Measurements from ENCODE around the gene CLPTM1. TPM values are rescaled to one million over a fixed set of nuclear protein-coding genes. Genes with fewer than 3 reads are reported as not detected.

Gene CLPTM1
- total and polyA plus RNA-seq, 9 of the 15 experiments (the other 6 are each of a cell fraction or from before 2014, with no cell fraction given): 0.37 to 96.0 (median 27.5) TPM

DNA sequence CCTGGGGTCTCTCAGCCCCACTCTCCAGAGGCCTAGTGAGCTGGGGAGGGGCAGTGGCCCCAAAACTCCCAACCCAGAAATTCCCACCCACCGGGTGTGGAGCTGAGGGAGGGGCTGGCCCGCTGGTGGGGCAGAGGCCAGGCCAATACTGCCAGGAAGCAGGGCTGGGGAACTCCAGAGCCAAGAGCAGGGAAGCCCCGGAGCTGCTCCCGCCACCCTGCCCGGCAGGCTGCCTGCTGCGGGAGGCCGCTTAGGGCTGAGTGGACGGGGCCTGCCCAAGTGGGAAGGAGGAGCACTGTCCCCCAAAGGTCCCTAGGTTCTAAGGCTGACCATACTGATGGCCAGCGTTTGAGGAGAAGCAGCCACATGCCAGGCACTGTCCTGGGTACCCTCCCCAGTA lies 33.1 kb downstream of the CLPTM1 start:
- no peak overlapping the region for H2AFZ ChIP-seq (ENCODE audit: low read depth, low read length)
- POLR2A ChIA-PET: interaction anchor here (0.6 to 1.0 kb wide), 4 partner anchors 9 to 308 kb away, joined by 3 to 5 read pairs (median 3); partner anchors contain the start of gene APOE
- 90% methylated on average over 8 of the region's 9 CpGs for WGBS (ENCODE audit: insufficient coverage, low coverage, missing lambda C conversion rate)
- H3K36me3 ChIP-seq (ENCODE audit: control insufficient read depth, insufficient read depth, low read length): peaks cover 91% of the 10 kb centered on the region; the same call in 2 of the 3 replicates
- H3K27me3 ChIP-seq (ENCODE audit: control insufficient read depth in 2 of 2, insufficient read depth in 2 of 2, low read length in 2 of 2): no peaks in the 10 kb centered on the region
- H3K9ac ChIP-seq (ENCODE audit: insufficient read depth in 1 of 2, low read depth in 2 of 2, low read length in 2 of 2): peak overlapping the region in 1 of 2 experiments; percentile 27; a peak in 1 of 4 replicates
- BruUV-seq (replicated peaks): no TSS peak
- no peak for ATAC-seq
- in situ Hi-C loops (cut with MboI) (no loop called here), intact Hi-C loops (cut with micrococcal nuclease) (no loop called here)
- H3K9me3 ChIP-seq (replicated peaks; ENCODE audit: control insufficient read depth, insufficient read depth, low read depth, low read length): no peaks in the 10 kb centered on the region
- no peaks in the 10 kb centered on the region; the same call in 1 of the 2 replicates for H4K20me1 ChIP-seq (replicated peaks; ENCODE audit: control insufficient read depth, insufficient read depth, low read length)
- CTCF ChIA-PET (ENCODE audit: low intra/inter-chr PET ratio): interaction anchor here (1.7 kb wide), 1 partner anchor 71 kb away, joined by 11 read pairs; no protein-coding TSS in a partner anchor
- no peak for DNase-seq (ENCODE audit: extremely low read depth in 1 of 4, low spot score in 3 of 4)
- H3K27ac ChIP-seq (ENCODE audit: extremely low read depth, low read depth, low read length): no peak overlapping the region
- FAIRE-seq: no peak
- TF ChIP-seq MTA2 (IDR thresholded peaks at IDR 0.05; ENCODE audit: low read depth) (no peak), ZNF3 (CRISPR knock-in tag; IDR thresholded peaks at IDR 0.05) (no peak), OTX1 (CRISPR knock-in tag; IDR thresholded peaks at IDR 0.05) (no peak), ZNF695 (CRISPR knock-in tag; IDR thresholded peaks at IDR 0.05) (no peak)
- TF ChIP-seq, protein P1, sequence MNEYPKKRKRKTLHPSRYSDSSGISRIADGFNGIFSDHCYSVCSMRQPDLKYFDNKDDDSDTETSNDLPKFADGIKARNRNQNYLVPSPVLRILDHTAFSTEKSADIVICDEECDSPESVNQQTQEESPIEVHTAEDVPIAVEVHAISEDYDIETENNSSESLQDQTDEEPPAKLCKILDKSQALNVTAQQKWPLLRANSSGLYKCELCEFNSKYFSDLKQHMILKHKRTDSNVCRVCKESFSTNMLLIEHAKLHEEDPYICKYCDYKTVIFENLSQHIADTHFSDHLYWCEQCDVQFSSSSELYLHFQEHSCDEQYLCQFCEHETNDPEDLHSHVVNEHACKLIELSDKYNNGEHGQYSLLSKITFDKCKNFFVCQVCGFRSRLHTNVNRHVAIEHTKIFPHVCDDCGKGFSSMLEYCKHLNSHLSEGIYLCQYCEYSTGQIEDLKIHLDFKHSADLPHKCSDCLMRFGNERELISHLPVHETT (CRISPR knock-in tag; conservative IDR thresholded peaks at IDR 0.05 in 1 of 2, IDR thresholded peaks at IDR 0.05 in 1 of 2): no peak
- TF ChIP-seq, protein P2, sequence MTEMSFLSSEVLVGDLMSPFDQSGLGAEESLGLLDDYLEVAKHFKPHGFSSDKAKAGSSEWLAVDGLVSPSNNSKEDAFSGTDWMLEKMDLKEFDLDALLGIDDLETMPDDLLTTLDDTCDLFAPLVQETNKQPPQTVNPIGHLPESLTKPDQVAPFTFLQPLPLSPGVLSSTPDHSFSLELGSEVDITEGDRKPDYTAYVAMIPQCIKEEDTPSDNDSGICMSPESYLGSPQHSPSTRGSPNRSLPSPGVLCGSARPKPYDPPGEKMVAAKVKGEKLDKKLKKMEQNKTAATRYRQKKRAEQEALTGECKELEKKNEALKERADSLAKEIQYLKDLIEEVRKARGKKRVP (CRISPR knock-in tag; IDR thresholded peaks at IDR 0.05): no peak
- TF ChIP-seq, protein P3, sequence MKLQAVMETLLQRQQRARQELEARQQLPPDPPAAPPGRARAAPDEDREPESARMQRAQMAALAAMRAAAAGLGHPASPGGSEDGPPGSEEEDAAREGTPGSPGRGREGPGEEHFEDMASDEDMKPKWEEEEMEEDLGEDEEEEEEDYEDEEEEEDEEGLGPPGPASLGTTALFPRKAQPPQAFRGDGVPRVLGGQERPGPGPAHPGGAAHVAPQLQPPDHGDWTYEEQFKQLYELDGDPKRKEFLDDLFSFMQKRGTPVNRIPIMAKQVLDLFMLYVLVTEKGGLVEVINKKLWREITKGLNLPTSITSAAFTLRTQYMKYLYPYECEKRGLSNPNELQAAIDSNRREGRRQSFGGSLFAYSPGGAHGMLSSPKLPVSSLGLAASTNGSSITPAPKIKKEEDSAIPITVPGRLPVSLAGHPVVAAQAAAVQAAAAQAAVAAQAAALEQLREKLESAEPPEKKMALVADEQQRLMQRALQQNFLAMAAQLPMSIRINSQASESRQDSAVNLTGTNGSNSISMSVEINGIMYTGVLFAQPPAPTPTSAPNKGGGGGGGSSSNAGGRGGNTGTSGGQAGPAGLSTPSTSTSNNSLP (IDR thresholded peaks at IDR 0.05; ENCODE audit: borderline replicate concordance, low read depth, low read length): no peak
- H3K4me1 ChIP-seq (replicated peaks in 1 of 2; ENCODE audit: control insufficient read depth in 2 of 2, insufficient read depth in 2 of 2, low read length in 2 of 2): peaks cover 0 to 17% of the 10 kb centered on the region in 2 experiments; a peak in 2 of 5 replicates
- no peak overlapping the region for H3K4me2 ChIP-seq (ENCODE audit: insufficient read depth, low read length)
- no peaks in the 10 kb centered on the region for H3K79me2 ChIP-seq (ENCODE audit: control insufficient read depth, insufficient read depth, low read length)
- no peaks in the 10 kb centered on the region for H3K9me1 ChIP-seq (ENCODE audit: control insufficient read depth, insufficient read depth, low read length)
- no peak overlapping the region for H3K4me3 ChIP-seq

Data from K562 (cell line).